ENCODE measurements around the gene SEMA5A.

Gene SEMA5A

GRCh38 chr5:9149988-9150387, 395.9 kb downstream of the SEMA5A start:
- peak; percentile 13 for DNase-seq

GRCh38 chr5:9148242-9148641, 397.6 kb downstream of the SEMA5A start:
- no peak for DNase-seq

DNA sequence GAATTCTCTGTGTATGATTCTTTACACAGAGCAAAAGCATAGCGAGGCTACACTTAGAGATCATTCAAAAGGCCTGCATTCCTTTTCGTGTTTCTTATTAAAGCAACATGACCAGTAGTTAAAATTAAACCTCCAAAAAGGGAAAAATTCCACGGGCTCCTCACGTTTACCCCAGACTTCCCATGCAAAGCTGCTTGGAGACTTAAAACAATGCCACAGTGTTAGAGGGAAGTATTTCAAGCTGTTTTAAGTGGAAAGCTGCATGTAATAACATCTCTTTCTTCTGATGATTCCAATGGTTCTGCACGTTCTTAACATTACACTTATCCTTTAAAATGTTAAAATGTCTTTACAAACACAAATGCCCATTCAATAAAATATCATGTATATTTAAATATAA, 405.2 kb downstream of the SEMA5A start:
- DNase-seq: no peak

DNA sequence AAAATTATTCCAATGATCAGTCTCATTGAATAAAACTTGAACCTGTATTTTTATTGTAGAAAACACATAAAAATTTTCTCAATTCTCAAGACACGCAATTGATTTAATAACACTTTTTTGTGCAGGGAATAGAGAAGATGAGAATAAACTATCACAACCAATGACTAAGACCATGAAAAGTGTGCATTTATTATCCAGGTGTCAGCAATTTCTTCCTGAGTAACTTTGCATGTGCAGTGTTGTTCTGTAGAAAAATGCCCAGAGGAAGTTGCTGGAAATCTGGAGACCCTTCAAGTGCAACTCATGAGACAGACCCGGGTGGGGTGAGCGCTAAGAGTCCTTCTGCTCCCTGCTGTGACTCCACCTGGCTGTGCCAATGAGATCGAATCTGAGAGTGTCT, 405.7 kb downstream of the SEMA5A start:
- no peak for DNase-seq

DNA sequence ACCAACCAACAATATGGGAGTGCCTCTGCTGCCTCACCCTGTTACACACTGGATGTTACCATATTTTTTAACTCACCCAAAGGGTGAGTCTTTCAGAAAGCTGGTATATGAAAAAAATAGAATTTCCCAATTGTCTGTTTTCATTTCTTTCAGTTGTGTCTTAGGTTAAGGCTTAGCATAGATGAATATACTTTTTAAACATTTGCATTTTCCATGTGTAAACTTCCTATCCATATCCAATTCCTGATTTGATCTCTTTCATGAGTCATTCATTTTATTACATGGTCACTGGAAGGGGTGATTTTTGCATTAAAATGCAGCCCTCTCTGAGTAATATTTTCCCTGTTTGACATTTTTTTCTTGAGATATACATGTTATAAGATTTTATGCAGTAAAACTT, 406.5 kb downstream of the SEMA5A start:
- no peak for DNase-seq

GRCh38 chr5:9128136-9128535, 417.7 kb downstream of the SEMA5A start:
- DNase-seq: no peak

DNA sequence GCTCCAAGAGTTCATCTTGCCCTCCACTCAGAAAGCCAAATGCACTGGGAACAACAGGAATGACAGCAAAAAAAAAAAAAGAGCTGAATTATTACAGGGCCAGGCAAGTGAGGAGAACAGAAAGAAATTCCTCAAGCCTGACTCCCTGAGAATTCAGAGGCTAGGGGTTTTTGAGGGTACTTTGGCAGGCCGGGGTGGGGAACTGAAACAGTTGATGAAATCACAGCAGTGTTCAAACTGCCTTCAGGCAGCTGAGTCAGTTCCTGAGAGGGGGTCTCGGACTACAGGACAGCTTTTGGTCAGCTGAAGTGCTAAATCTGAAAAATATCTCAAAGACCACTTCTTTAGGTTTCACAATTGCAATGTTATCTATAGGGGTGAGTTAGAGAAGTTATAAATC, 419.4 kb downstream of the SEMA5A start:
- DNase-seq: no peak

DNA sequence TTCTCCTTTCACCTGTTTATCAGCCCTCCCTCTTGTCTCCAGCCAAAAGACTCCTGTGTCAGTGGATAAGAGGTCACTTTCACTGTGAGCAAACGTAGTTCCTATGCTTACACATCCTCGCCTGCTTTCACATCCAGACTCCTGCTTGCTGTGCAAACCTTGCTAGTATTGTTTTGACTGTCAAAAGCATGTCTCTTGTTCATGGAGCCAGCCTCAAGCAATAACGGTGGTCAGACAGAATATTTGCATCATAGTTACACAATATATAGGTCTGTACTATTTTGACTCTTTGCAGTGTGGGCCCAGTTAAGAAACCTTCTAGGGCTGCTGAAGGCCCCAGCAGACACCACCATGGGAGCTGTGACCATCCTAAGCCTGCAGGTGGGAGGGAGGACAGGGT, 420.0 kb downstream of the SEMA5A start:
- DNase-seq: no peak

DNA sequence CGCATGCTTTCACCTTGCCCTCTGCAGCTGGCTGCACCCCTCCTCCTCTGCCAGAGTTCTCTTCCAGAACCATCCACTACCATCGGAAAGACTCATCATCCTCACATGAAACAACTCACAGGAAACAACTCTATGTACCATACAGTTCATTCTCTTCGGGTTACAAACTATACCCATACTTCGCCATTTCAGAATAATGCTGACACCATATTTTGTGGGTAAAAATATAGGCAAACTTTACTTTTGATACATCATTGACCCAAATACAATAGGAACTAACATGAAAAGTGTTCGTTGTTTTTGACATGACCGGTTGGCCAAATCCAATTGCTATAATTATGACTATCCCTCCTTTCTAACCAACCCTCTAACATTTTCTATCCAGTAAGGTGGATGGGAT, 421.0 kb downstream of the SEMA5A start:
- DNase-seq: no peak

DNA sequence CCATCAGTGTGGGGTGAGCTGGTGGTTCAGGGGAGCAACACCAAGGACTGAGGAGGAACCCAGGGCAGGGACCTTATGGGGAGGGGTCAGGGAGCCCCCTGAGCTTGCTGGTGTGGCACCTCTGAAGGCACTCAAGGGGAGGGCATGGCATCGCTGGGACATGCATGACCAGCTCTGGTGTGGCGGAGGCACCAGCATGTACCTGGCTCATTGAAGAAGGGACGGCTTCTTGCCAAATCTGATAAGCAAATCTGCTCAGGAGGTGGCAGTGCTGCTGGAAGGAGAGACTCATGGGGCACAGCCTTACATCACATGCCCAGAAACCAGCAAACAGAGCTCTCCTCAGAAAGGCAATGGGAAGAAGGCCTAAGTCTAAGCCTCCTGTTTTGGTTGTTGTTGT, 421.8 kb downstream of the SEMA5A start:
- DNase-seq: no peak

- DNase-seq: no peak
Measured at GRCh38 chr5:9122528-9122927, 423.3 kb downstream of the SEMA5A start.

DNA sequence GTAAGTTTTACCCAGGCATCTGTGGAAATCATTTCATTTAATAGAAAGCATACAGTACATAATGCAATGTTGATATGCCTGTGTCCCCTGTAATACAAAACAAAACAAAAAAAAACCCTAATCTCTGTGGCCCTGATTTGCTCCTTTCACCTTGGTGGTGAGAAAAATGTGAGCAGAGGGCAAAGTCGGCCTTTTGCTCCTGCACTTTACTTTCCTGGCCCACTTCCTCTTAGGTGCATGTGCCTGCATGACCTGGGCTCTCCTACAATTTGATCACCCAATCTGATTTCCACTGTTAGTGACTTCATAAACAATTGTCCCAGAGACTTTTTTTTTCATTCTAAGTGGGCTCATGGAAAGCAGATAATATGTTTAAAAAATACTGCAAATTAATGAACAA, 424.3 kb downstream of the SEMA5A start:
- DNase-seq: no peak

DNA sequence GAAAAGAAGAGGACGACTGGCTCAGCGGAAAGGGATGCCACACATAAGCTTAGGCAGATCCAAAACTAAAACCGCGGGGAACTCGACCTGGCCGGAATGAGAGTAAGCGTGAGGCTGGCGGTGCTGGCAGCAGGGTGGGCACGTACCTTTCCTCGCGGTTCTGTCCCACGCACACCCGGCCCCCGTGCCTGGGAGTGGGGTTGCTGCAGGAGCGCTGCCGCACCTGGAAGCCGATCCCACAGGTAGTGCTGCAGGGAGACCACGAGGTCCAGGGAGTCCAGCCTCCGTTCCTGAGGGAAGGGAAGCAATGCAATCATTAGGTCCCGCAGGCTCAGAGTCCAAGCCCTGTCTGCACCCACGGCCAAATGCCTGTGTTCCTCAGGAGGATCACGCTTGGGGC, 427.0 kb downstream of the SEMA5A start:
- no peak for DNase-seq

- no peak for DNase-seq
Measured at GRCh38 chr5:9115093-9115492, 430.8 kb downstream of the SEMA5A start.

GRCh38 chr5:9112520-9113291, 433.2 kb downstream of the SEMA5A start:
- DNase-seq: no peak

- no peak for DNase-seq
Measured at GRCh38 chr5:9108162-9108561, 437.7 kb downstream of the SEMA5A start.

GRCh38 chr5:9105851-9106250, 440.0 kb downstream of the SEMA5A start:
- DNase-seq: no peak

DNA sequence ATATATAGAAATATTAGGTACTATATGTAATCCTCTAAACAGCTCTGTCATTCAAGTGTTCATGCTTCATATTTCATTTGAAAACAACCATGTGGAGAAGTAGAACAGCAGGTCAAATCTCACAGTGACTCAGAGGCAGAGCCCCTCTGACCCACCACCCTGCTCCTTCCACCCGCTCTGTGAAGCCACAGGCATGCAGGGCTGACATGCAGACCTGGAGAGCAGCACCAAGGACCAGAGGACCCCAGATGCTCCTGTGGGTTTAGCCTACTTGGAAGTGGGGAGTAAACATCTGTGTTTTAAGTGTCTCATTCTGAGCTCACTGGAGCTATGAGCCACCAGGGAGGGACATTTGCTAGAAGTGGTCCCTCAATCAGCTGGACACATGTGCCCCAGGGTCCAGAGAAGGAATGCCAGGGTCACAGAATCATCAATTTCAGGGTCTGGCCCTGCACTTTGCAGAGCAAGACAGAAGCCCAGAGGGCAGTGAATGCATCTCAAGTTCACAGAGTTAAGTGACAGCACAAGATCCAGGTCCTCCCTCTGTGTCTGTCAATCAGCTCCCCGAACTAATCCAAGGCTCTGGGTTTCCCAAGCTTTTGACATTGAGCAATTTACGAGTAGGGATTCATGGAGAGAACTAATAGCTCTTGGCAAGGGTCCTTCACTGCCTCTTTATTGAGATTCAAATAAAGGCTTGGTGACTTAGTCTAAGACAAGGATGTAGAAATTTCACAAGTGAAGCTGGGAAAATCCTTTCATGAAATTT, 441.1 kb downstream of the SEMA5A start:
- DNase-seq: no peak

- DNase-seq: no peak
Measured at GRCh38 chr5:9103290-9103689, 442.6 kb downstream of the SEMA5A start.

DNA sequence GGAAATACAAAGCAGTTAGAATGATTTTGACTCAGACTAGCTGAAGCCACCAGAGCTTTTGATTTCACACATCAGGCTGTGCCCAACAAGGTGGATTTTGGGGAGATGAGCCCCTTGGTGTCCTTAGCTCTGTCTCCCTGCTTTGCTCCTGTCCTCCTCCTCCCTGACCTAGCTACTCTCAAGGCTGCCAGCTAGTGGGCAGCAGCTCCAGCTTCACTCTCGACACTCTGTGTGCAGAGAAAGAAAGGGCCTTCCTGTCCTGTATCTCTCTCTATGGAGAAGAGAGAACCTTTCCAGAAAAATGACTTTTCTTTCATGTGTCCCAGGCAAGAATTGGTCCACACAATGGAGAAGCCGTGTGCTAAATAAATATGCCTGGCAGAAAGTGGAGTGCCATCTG, 446.2 kb downstream of the SEMA5A start:
- DNase-seq: no peak

- no peak for DNase-seq
Measured at GRCh38 chr5:9098990-9099389, 446.9 kb downstream of the SEMA5A start.

GRCh38 chr5:9094582-9094981, 451.3 kb downstream of the SEMA5A start:
- no peak for DNase-seq

- DNase-seq: no peak
Measured at GRCh38 chr5:9091896-9092662, 453.8 kb downstream of the SEMA5A start.
